ENCODE data around the gene GAPDH. TPM values are rescaled to one million over a fixed set of nuclear protein-coding genes. Genes with fewer than 3 reads are reported as not detected.

The GAPDH gene
- total RNA-seq, 4 donors from 2014 or later, result 1,191 to 3,596 (median 1,852) TPM

DNA sequence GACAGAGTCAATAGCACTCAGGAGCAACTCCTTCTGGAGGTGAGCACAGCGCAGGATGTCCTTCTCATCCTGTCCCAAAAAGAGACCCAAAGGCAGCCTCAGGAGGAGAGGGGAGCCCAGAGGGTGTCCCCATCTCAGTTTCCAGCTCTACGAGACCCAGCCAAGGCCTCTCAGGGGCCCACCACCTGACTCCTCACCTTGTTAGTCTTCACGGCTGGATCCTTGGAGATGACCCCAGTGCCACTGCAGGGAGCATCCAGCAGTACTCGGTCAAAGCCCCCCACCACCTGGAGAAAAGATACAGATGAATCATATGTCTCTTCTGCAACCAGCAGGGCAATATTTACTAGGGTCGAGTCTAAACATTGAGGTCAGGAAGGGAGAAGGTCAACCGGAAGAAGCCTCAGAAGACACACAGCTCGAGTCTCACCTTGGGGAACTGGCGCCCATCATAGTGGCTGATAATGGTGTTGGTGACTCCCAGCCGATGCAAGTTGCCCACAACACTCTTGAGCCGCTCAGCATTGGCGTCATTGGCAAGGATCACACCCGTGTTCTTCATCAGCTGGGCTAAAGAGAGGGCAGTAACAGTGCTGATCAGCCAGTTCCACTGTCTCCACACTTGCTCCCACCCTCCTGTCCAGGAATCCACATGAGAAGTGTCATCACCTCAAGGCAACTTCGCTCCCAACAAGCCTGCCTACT is 26.3 kb downstream of the GAPDH start:
- H3K4me1 ChIP-seq, result peaks cover 17% of the 10 kb centered on the region in 2 donors

DNA sequence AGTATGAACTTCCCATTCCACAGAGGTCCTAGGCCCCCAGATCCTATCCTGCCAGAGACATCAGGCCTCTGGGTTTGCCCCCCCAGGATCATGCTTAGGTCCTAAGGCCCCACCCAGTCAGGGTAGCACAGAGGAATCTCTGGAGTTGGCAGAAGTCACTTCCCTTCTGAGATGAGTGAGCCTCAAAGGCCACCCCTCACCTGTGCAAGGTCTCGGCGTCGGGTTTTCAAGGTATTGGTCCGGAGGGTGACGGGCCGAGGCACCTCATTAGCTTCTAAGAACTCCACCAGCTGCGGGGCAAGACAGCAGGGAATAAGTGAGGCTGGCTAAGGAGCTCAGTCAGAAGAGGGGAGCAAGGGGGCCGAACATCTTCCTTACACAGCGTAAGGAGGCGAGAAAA is 28.6 kb downstream of the GAPDH start:
- no peak for DNase-seq
- Histone ChIP-seq H3K36me3 (peaks cover 38 to 41% of the 10 kb centered on the region in 2 donors), H3K4me1 (peaks cover 24 to 28% of the 10 kb centered on the region in 2 donors), H3K4me3 (replicated peaks in 1 of 3) (no peak overlapping the region), H3K27me3 (no peaks in the 10 kb centered on the region), H3K9me3 (no peaks in the 10 kb centered on the region), H3K27ac (no peak overlapping the region)
- no peak for TF ChIP-seq POLR2A (IDR thresholded peaks at IDR 0.05)
- TF ChIP-seq, protein P1, sequence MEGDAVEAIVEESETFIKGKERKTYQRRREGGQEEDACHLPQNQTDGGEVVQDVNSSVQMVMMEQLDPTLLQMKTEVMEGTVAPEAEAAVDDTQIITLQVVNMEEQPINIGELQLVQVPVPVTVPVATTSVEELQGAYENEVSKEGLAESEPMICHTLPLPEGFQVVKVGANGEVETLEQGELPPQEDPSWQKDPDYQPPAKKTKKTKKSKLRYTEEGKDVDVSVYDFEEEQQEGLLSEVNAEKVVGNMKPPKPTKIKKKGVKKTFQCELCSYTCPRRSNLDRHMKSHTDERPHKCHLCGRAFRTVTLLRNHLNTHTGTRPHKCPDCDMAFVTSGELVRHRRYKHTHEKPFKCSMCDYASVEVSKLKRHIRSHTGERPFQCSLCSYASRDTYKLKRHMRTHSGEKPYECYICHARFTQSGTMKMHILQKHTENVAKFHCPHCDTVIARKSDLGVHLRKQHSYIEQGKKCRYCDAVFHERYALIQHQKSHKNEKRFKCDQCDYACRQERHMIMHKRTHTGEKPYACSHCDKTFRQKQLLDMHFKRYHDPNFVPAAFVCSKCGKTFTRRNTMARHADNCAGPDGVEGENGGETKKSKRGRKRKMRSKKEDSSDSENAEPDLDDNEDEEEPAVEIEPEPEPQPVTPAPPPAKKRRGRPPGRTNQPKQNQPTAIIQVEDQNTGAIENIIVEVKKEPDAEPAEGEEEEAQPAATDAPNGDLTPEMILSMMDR (IDR thresholded peaks at IDR 0.05), result no peak
- 96 to 97% methylated on average over 10 of the region's 10 CpGs for WGBS, 2 donors
- intact Hi-C loops (cut with DNase I), result no loop called here

More for the DNA sequence above, 26.3 kb downstream of the GAPDH start:
- intact Hi-C loops (cut with DNase I), result no loop called here
- H3K9me3 ChIP-seq, result no peaks in the 10 kb centered on the region
- peaks cover 43% of the 10 kb centered on the region in 2 donors for H3K36me3 ChIP-seq
- no peak for DNase-seq
- H3K4me3 ChIP-seq (replicated peaks in 1 of 3), result no peak overlapping the region
- 91 to 93% methylated on average over 10 to 12 of the region's 13 CpGs for WGBS, 2 donors
- TF ChIP-seq, protein P1 (IDR thresholded peaks at IDR 0.05), result no peak
- TF ChIP-seq POLR2A (IDR thresholded peaks at IDR 0.05), result no peak
- peak overlapping the region in 2 of 3 donors; percentile 57 to 79 for H3K27ac ChIP-seq
- H3K27me3 ChIP-seq, result no peaks in the 10 kb centered on the region

DNA sequence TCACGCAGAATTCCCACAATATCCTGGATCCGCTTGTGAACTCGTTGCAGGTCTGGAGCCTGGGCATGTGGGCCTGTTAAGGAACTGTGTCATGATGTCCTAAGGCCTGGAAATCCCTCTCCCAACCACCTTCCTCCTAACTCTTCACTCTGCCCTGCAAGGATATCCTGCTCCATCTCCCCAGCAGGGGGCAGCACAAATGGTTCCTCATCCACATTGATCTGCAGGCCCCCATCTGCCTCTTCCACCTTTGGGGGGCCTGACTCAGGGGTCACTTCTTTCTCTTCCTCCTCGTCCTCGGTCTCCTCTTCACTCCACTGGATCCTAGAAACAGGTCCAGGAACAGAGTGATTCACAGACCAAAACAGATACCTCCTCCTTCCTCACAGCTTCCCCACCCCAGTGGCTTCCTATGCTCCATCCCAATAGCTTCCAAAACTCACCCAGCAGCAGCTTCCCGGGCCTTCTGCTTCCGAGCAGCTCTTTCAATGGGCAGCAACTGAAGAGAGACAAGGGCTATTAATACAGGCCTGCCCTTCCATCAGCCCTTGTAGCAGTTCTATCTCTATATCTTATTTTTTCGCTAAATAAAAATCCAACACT is 29.2 kb downstream of the GAPDH start:
- Histone ChIP-seq H3K4me1 (peaks cover 24 to 29% of the 10 kb centered on the region in 2 donors), H3K4me3 (replicated peaks in 1 of 3) (no peak overlapping the region), H3K36me3 (peaks cover 38 to 41% of the 10 kb centered on the region in 2 donors), H3K27ac (no peak overlapping the region), H3K27me3 (no peaks in the 10 kb centered on the region), H3K9me3 (no peaks in the 10 kb centered on the region)
- peak; percentile 27 to 48 for DNase-seq
- 81 to 85% methylated on average over 8 of the region's 8 CpGs for WGBS, 2 donors
- intact Hi-C loops (cut with DNase I), result no loop called here
- no peak for TF ChIP-seq POLR2A (IDR thresholded peaks at IDR 0.05)
- TF ChIP-seq, protein P1 (IDR thresholded peaks at IDR 0.05), result peak; percentile 26 to 77 (median 48)

DNA sequence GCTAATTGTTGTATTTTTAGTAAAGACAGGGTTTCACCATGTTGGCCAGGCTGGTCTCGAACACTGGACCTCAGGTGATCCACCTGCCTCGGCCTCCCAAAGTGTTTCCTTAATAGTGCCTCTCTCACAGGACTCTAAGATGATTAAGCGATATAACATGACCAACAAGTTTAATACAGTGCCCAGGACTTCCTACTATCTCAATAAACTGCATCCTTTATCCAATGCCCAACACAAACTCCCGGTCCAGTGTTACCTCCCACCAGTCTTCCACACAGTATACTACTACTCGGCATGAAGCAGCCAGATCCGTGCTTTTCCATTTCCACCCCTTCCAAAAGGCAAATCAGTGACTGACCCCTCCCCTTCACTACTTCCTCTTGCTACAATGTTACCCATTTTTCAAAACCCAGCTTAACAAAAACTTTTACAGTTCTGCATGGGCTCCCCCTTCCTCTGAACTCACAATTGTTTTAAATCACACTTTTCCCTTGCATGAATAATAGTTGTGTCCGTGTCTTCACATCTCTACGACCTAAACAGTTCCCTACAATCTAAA is 32.9 kb downstream of the GAPDH start:
- 50 to 53% methylated on average over 8 of the region's 8 CpGs for WGBS, 2 donors
- peak overlapping the region in 1 of 3 donors; percentile 72 for H3K27ac ChIP-seq
- H3K36me3 ChIP-seq, result peaks cover 33 to 40% of the 10 kb centered on the region in 2 donors

More for the DNA sequence above, 32.9 kb downstream of the GAPDH start:
- DNase-seq, result no peak
- no peaks in the 10 kb centered on the region for H3K27me3 ChIP-seq
- TF ChIP-seq, protein P1 (IDR thresholded peaks at IDR 0.05), result no peak
- TF ChIP-seq POLR2A (IDR thresholded peaks at IDR 0.05), result no peak
- intact Hi-C loops (cut with DNase I), result loop anchor here (5.0 kb wide), 1 partner anchor 35 kb away; no protein-coding TSS in a partner anchor
- peaks cover 10 to 15% of the 10 kb centered on the region in 2 donors for H3K4me1 ChIP-seq
- peak overlapping the region in 2 of 3 donors; percentile 38 to 76 for H3K4me3 ChIP-seq (replicated peaks in 1 of 3)
- no peaks in the 10 kb centered on the region for H3K9me3 ChIP-seq

Data from thyroid gland (tissue), 4 donors.